H9 (cell line): ENCODE results near the gene MT1M. TPM values are rescaled to one million over a fixed set of nuclear protein-coding genes. Genes with fewer than 3 reads are reported as not detected.
A peak's percentile ranks its signal among the peaks of the same experiment; 100 is the strongest.

Source experiments
- DNase-seq: peaks from one replicate; pipeline ENCODE4 v3.0.0-alpha.2; 2017
- H2AFZ ChIP-seq: one replicate; pipeline ENCODE4 v1.6.1; 2013; ENCODE audit warnings: mild to moderate bottlenecking, low read length, control low read depth, moderate library complexity
- H2AK5ac ChIP-seq: 2 replicates; pipeline ENCODE4 v1.6.1; 2013; ENCODE audit warnings: low read length, control low read depth, mixed read lengths; ENCODE audit not compliant: insufficient read length
- H2BK120ac ChIP-seq: one replicate; pipeline ENCODE4 v1.6.1; 2013; ENCODE audit warnings: low read depth, mild to moderate bottlenecking, low read length, control low read depth, inconsistent platforms; ENCODE audit not compliant: poor library complexity, severe bottlenecking
- H2BK12ac ChIP-seq: 2 replicates; pipeline ENCODE4 v1.6.1; 2013; ENCODE audit warnings: low read length, control low read depth, mixed read lengths, low read depth; ENCODE audit not compliant: insufficient read length
- H2BK15ac ChIP-seq: 2 replicates; pipeline ENCODE4 v1.6.1; 2013; ENCODE audit warnings: low read depth, low read length, control low read depth
- H2BK20ac ChIP-seq: one replicate; pipeline ENCODE4 v1.6.1; 2013; ENCODE audit warnings: low read depth, mild to moderate bottlenecking, low read length, control low read depth, inconsistent platforms; ENCODE audit not compliant: poor library complexity, severe bottlenecking
- H2BK5ac ChIP-seq: 2 replicates; pipeline ENCODE4 v1.6.1; 2013; ENCODE audit warnings: low read length, control low read depth, mixed read lengths; ENCODE audit not compliant: insufficient read length
- H3K14ac ChIP-seq: 2 replicates; pipeline ENCODE4 v1.6.1; 2013; ENCODE audit warnings: low read length, control low read depth; ENCODE audit not compliant: insufficient read depth
- H3K18ac ChIP-seq: 2 replicates; pipeline ENCODE4 v1.6.1; 2013; ENCODE audit warnings: low read depth, mild to moderate bottlenecking, mixed read lengths, low read length, control low read depth; ENCODE audit not compliant: insufficient read length
- H3K23ac ChIP-seq: 2 replicates; pipeline ENCODE4 v1.6.1; 2013; ENCODE audit warnings: low read length, control low read depth, mixed read lengths, low read depth; ENCODE audit not compliant: insufficient read length
- H3K23me2 ChIP-seq: 2 replicates; pipeline ENCODE4 v1.6.1; 2013; ENCODE audit warnings: low read depth, mild to moderate bottlenecking, mixed read lengths, low read length, control low read depth; ENCODE audit not compliant: insufficient read length, poor library complexity, severe bottlenecking
- H3K27ac ChIP-seq: 2 replicates; pipeline ENCODE4 v1.5.1; 2013; ENCODE audit warnings: low read length, control low read depth, mixed read lengths, low read depth; ENCODE audit not compliant: insufficient read length
- H3K27me3 ChIP-seq: 2 replicates; pipeline ENCODE4 v1.6.1; 2013; ENCODE audit warnings: low read length, control low read depth, inconsistent platforms; ENCODE audit not compliant: insufficient read depth
- H3K4ac ChIP-seq: 2 replicates; pipeline ENCODE4 v1.6.1; 2013; ENCODE audit warnings: low read depth, mild to moderate bottlenecking, control low read depth, inconsistent platforms, low read length, moderate library complexity
- H3K4me1 ChIP-seq: 2 replicates; pipeline ENCODE4 v1.6.1; 2013; ENCODE audit warnings: low read length, control low read depth, inconsistent platforms; ENCODE audit not compliant: insufficient read depth
- H3K4me2 ChIP-seq: 2 replicates; pipeline ENCODE4 v1.6.1; 2013; ENCODE audit warnings: low read length, control low read depth, mixed read lengths; ENCODE audit not compliant: insufficient read length, insufficient read depth
- H3K56ac ChIP-seq: 2 replicates; pipeline ENCODE4 v1.6.1; 2013; ENCODE audit warnings: low read depth, mild to moderate bottlenecking, mixed read lengths, low read length, control low read depth; ENCODE audit not compliant: insufficient read length
- H3K79me1 ChIP-seq: 2 replicates; pipeline ENCODE4 v1.6.1; 2013; ENCODE audit warnings: low read depth, mild to moderate bottlenecking, moderate library complexity, low read length, control low read depth, inconsistent platforms; ENCODE audit not compliant: insufficient read depth, poor library complexity, severe bottlenecking
- H3K79me2 ChIP-seq: 2 replicates; pipeline ENCODE4 v1.6.1; 2013; ENCODE audit warnings: low read length, control low read depth, inconsistent platforms; ENCODE audit not compliant: insufficient read depth
- H3K9ac ChIP-seq: 2 replicates; pipeline ENCODE4 v1.6.1; 2013; ENCODE audit warnings: low read length, control low read depth, mixed read lengths; ENCODE audit not compliant: insufficient read length; ENCODE audit errors: extremely low read depth
- H3K9me3 ChIP-seq: one replicate; pipeline ENCODE4 v1.6.1; 2013; ENCODE audit warnings: low read depth, low read length, inconsistent platforms; ENCODE audit not compliant: control insufficient read depth
- H3T11ph ChIP-seq: one replicate; pipeline ENCODE4 v1.6.1; 2013; ENCODE audit warnings: mild to moderate bottlenecking, low read length, control low read depth, inconsistent platforms
- H4K20me1 ChIP-seq: one replicate; pipeline ENCODE4 v1.6.1; 2013; ENCODE audit not compliant: control insufficient read depth, insufficient read length, insufficient read depth
- H4K5ac ChIP-seq: 2 replicates; pipeline ENCODE4 v1.6.1; 2013; ENCODE audit warnings: low read depth, mild to moderate bottlenecking, mixed read lengths, low read length, control low read depth; ENCODE audit not compliant: insufficient read length
- H4K8ac ChIP-seq: replicated peaks from 2 replicates; pipeline ENCODE4 v1.6.1; 2013; ENCODE audit warnings: low read length, control low read depth, mixed read lengths, low read depth; ENCODE audit not compliant: insufficient read length
- H4K91ac ChIP-seq: 2 replicates; pipeline ENCODE4 v1.6.1; 2013; ENCODE audit warnings: low read depth, mild to moderate bottlenecking, moderate library complexity, mixed read lengths, low read length, control low read depth; ENCODE audit not compliant: insufficient read length
- H3K27ac Mint-ChIP-seq, 3 experiments: 2 replicates in 2 of 3; 3 replicates in 1 of 3; pipeline ENCODE4 v1.8.0; 2020 to 2021; ENCODE audit warnings: mixed read lengths in 3 of 3, mild to moderate bottlenecking in 1 of 3, moderate library complexity in 1 of 3
- H3K27me3 Mint-ChIP-seq: 2 replicates; pipeline ENCODE4 v1.8.0; 2021; ENCODE audit warnings: low read depth, mild to moderate bottlenecking, moderate library complexity, mixed read lengths
- H3K36me3 Mint-ChIP-seq, 3 experiments: 2 replicates in 2 of 3; 3 replicates in 1 of 3; pipeline ENCODE4 v1.8.0; 2020 to 2021; ENCODE audit warnings: low read depth in 3 of 3, mixed read lengths in 3 of 3; ENCODE audit not compliant: insufficient read depth in 1 of 3
- H3K4me1 Mint-ChIP-seq, 2 experiments: 2 replicates each; pipeline ENCODE4 v1.8.0; 2020; ENCODE audit warnings: mixed read lengths in 2 of 2
- H3K4me3 Mint-ChIP-seq, 2 experiments: 2 replicates in 1 of 2; 3 replicates in 1 of 2; pipeline ENCODE4 v1.8.0; 2020 to 2021; ENCODE audit warnings: mild to moderate bottlenecking in 2 of 2, mixed read lengths in 2 of 2, moderate library complexity in 1 of 2
- H3K9me3 Mint-ChIP-seq, 2 experiments: 2 replicates in 1 of 2; 3 replicates in 1 of 2; pipeline ENCODE4 v1.8.0; 2020; ENCODE audit warnings: mild to moderate bottlenecking in 2 of 2, mixed read lengths in 2 of 2, moderate library complexity in 1 of 2
- CTCF ChIP-seq: fragments of 200-600 bp; sonication (generic); conservative IDR thresholded peaks from 3 replicates; pipeline ENCODE4 v1.8.0; 2021; ENCODE audit warnings: antibody characterized with exemption, mild to moderate bottlenecking
- WGBS: extraction: QIAGEN DNeasy Blood & Tissue Kit; methylation state at CpG from one replicate; pipeline ENCODE4 v1.1.7; 2013; ENCODE audit warnings: missing lambda C conversion rate, low lambda C conversion rate, mixed read lengths; ENCODE audit not compliant: insufficient read length; ENCODE audit errors: extremely low coverage; 5-methylcytosine and 5-hydroxymethylcytosine counted together
- total RNA-seq: library from RNA; stranded (reverse); gene quantifications from 2 replicates; pipeline ENCODE4 v1.2.1, GENCODE V29; 2021

Gene MT1M
- total RNA-seq, 1 experiment from 2014 or later, result 1.4 TPM

DNA sequence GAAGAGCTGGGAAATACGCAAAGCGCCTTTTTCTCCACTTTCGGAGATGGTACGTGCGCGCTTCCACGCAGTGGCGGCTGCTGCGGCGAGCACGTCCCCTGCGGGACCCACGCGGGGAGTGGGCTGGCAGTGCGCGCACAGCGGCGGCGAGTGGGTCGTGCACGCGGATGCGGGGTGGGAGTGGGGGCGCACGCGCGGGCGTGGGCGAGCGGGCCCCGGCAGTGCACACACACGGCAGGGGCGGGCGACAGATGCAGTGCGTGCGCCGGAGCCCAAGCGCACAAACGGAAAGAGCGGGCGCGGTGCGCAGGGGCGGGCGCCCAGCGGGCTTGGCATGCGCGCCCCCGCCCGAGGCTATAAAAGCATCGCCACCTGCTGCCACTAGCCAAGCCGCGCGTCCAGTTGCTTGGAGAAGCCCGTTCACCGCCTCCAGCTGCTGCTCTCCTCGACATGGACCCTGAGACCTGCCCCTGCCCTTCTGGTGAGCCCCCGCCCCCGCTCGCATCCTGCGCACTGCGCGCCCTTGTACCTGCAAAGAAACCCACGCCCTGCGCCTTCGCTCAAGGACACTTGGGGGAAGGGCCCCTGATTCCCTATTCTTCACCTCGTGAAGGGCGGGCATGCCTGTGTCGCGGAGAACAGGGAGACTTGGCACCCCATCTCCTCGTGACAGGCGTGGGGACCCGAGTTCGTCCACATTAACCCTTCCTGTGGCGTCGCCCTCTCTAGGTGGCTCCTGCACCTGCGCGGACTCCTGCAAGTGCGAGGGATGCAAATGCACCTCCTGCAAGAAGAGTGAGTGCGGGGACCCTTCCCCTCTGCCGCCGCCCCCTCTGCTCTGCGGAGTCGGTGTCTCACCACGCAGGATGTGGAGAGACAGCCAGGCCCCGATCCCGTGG, 43.1 kb upstream of the MT1M start, which contains the start of gene MT3:
Gene MT3, plus strand, starts transcription at position 388 of the 899 bp plus-strand sequence. Its CDS starts 63 bp downstream, at position 451.
- Histone ChIP-seq H4K8ac (no peak within 1 kb of the TSS), H3K4me2 (peak within 1 kb of the TSS; percentile 73), H3K18ac (no peak within 1 kb of the TSS), H3K23ac (no peak within 1 kb of the TSS), H3K79me1 (no peaks in the 10 kb centered on the region), H3K9ac (no peak within 1 kb of the TSS), H4K5ac (no peak within 1 kb of the TSS), H2AK5ac (no peak within 1 kb of the TSS), H3K14ac (no peak within 1 kb of the TSS), H3K56ac (no peak within 1 kb of the TSS), H2BK120ac (no peak within 1 kb of the TSS), H3K23me2 (peaks cover 8% of the 10 kb centered on the region), H2AFZ (no peak within 1 kb of the TSS), H4K91ac (no peak within 1 kb of the TSS), H2BK15ac (no peak within 1 kb of the TSS), H2BK20ac (no peak within 1 kb of the TSS), H4K20me1 (peaks cover 3% of the 10 kb centered on the region), H2BK5ac (no peak within 1 kb of the TSS), H3K4me1 (no peaks in the 10 kb centered on the region), H3K79me2 (no peaks in the 10 kb centered on the region), H3K27me3 (peaks cover 25% of the 10 kb centered on the region; the same call in 1 of the 2 replicates), H3T11ph (no peak within 1 kb of the TSS), H2BK12ac (no peak within 1 kb of the TSS), H3K9me3 (no peaks in the 10 kb centered on the region), H3K27ac (no peak within 1 kb of the TSS), H3K4ac (no peak within 1 kb of the TSS)
- Mint-ChIP-seq H3K4me1 (peaks cover 6 to 13% of the 10 kb centered on the region in 2 experiments), H3K27me3 (peaks cover 97% of the 10 kb centered on the region), H3K9me3 (no peaks in the 10 kb centered on the region; a peak in 2 of 5 replicates), H3K27ac (no peak within 1 kb of the TSS), H3K36me3 (no peaks in the 10 kb centered on the region), H3K4me3 (peak within 1 kb of the TSS; percentile 67 to 82)
- WGBS, result no CpG with 5 or more reads among the region's 87 CpGs
- DNase-seq, result peak; percentile 74
- peak; percentile 31; the same call in 2 of the 3 replicates for TF ChIP-seq CTCF
